HL-60 (cell line): Measurements from ENCODE around the gene NUDT3.

Experiments used
- DNase-seq, 2 experiments: peaks; one replicate each; pipeline ENCODE4 v3.0.0-alpha.2; 2010 to 2020; ENCODE audit warnings: low read depth in 1 of 2, low spot score in 1 of 2
- H3K27ac ChIP-seq: fragments of 250-450 bp; sonication (Bioruptor Pico); replicated peaks from 2 replicates; pipeline ENCODE4 v1.5.1; 2020; ENCODE audit warnings: mild to moderate bottlenecking, moderate library complexity
- H3K27me3 ChIP-seq: fragments of 250-450 bp; sonication (Bioruptor Pico); 2 replicates; pipeline ENCODE4 v1.5.1; 2021; ENCODE audit warnings: mild to moderate bottlenecking, moderate library complexity; ENCODE audit not compliant: insufficient read depth, poor library complexity, severe bottlenecking
- H3K4me3 ChIP-seq: replicated peaks from 2 replicates; pipeline ENCODE4 v1.5.1; 2011; ENCODE audit warnings: mild to moderate bottlenecking, control low read depth, low read length; ENCODE audit not compliant: insufficient read depth
- GABPA ChIP-seq: IDR thresholded peaks from 2 replicates; pipeline ENCODE4 v1.6.1; 2012; ENCODE audit warnings: low read depth
- POLR2AphosphoS5 ChIP-seq: IDR thresholded peaks from 2 replicates; pipeline ENCODE4 v1.6.1; 2012; ENCODE audit warnings: low read depth
- SPI1 ChIP-seq: IDR thresholded peaks from 2 replicates; pipeline ENCODE4 v1.6.1; 2012; ENCODE audit warnings: low read depth, mild to moderate bottlenecking, borderline replicate concordance
- long read RNA-seq: library from polyadenylated mRNA; unstranded; transcript quantifications from one replicate; pipeline ENCODE4 v2.0.0, GENCODE V29; 2020
- TF ChIP-seq, protein P1 (sequence below): IDR thresholded peaks from 2 replicates; pipeline ENCODE4 v1.6.1; 2012; ENCODE audit warnings: low read depth; ENCODE audit not compliant: insufficient replicate concordance
- TF ChIP-seq, protein P2 (sequence below): IDR thresholded peaks from one replicate; pipeline ENCODE4 v1.5.1; 2011; ENCODE audit warnings: low read length, control low read depth, inconsistent platforms; ENCODE audit not compliant: insufficient read depth

NUDT3 gene
- long read RNA-seq, full-length matches to known transcripts: 8 of 44 reads
- long read RNA-seq, partial matches to known transcripts: 1 of 44 reads
- long read RNA-seq, other reads (novel, unspliced or antisense): 35 of 44 reads

DNA sequence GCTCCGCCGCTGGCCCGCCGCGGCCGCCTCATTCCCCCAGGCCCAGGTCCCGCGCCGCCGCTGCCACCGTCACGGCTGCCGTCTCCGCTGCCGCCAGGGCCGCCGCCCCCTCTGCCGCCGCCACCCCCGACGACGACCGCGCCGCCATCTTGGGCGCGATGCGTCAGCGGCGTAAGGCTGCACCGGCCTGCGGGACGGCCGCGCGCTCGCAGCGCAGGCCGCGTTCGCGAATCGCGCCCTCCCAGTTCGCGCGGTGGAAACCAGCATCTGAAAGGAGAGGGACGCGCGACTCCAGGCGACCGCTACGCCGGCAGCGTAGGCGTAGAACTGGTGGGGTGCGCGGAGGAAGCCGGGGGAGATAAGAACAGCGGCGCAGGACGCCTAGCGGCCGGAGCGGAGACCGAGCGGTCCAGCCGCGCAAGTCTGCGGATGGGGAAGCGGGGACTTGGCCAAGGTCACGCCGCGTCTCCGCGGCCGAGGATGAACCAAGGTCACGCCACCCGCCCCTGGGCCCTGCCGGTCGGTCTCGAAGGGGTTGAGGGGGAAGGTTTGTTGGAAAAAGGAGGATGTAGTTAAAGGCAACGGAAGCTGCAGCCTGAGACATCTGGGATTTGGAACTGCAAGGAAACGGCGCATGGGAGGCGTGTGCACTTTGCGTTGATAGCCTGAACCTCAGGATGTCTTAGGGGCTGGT, at the start of gene NUDT3:
Gene NUDT3, minus strand, starts transcription at position 173 of the 694 bp plus-strand sequence. CDS start 307 bp downstream, outside the sequence.
- peak; percentile 91 to 94 for DNase-seq
- TF ChIP-seq, protein P1, sequence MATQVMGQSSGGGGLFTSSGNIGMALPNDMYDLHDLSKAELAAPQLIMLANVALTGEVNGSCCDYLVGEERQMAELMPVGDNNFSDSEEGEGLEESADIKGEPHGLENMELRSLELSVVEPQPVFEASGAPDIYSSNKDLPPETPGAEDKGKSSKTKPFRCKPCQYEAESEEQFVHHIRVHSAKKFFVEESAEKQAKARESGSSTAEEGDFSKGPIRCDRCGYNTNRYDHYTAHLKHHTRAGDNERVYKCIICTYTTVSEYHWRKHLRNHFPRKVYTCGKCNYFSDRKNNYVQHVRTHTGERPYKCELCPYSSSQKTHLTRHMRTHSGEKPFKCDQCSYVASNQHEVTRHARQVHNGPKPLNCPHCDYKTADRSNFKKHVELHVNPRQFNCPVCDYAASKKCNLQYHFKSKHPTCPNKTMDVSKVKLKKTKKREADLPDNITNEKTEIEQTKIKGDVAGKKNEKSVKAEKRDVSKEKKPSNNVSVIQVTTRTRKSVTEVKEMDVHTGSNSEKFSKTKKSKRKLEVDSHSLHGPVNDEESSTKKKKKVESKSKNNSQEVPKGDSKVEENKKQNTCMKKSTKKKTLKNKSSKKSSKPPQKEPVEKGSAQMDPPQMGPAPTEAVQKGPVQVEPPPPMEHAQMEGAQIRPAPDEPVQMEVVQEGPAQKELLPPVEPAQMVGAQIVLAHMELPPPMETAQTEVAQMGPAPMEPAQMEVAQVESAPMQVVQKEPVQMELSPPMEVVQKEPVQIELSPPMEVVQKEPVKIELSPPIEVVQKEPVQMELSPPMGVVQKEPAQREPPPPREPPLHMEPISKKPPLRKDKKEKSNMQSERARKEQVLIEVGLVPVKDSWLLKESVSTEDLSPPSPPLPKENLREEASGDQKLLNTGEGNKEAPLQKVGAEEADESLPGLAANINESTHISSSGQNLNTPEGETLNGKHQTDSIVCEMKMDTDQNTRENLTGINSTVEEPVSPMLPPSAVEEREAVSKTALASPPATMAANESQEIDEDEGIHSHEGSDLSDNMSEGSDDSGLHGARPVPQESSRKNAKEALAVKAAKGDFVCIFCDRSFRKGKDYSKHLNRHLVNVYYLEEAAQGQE: no peak
- TF ChIP-seq SPI1 (peak; percentile 49; the same call in 1 of the 2 replicates), POLR2AphosphoS5 (peak; percentile 15; the same call in 1 of the 2 replicates), GABPA (no peak)
- TF ChIP-seq, protein P2, sequence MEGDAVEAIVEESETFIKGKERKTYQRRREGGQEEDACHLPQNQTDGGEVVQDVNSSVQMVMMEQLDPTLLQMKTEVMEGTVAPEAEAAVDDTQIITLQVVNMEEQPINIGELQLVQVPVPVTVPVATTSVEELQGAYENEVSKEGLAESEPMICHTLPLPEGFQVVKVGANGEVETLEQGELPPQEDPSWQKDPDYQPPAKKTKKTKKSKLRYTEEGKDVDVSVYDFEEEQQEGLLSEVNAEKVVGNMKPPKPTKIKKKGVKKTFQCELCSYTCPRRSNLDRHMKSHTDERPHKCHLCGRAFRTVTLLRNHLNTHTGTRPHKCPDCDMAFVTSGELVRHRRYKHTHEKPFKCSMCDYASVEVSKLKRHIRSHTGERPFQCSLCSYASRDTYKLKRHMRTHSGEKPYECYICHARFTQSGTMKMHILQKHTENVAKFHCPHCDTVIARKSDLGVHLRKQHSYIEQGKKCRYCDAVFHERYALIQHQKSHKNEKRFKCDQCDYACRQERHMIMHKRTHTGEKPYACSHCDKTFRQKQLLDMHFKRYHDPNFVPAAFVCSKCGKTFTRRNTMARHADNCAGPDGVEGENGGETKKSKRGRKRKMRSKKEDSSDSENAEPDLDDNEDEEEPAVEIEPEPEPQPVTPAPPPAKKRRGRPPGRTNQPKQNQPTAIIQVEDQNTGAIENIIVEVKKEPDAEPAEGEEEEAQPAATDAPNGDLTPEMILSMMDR: peak; percentile 55
- H3K27ac ChIP-seq: peak within 1 kb of the TSS; percentile 93
- H3K4me3 ChIP-seq: peak within 1 kb of the TSS; percentile 85
- no peaks in the 10 kb centered on the region for H3K27me3 ChIP-seq

DNA sequence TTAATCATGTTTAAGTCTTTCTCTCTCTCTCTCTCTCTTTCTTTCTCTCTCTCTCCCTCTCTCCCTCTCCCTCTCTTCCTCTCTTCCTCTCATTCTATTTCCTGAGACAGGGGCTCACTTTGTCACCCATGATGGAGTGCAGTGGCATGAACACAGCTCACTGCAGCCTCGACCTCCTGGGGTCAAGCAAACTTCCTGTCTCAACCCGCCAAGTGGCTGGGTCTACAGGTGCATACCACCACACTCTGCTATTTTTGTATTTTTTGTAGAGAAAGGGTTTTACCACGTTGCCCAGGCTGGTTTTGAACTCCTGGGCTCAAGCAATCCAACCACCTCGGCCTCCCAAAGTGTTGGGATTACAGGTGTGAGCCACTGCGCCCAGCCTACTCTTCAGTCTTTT, 49.1 kb upstream of the NUDT3 start:
- no peak overlapping the region for H3K4me3 ChIP-seq
- no peak for DNase-seq
- H3K27ac ChIP-seq: no peak overlapping the region
- TF ChIP-seq, protein P1: no peak
- TF ChIP-seq POLR2AphosphoS5 (no peak), GABPA (no peak), SPI1 (no peak)
- TF ChIP-seq, protein P2: no peak
- H3K27me3 ChIP-seq: no peaks in the 10 kb centered on the region

DNA sequence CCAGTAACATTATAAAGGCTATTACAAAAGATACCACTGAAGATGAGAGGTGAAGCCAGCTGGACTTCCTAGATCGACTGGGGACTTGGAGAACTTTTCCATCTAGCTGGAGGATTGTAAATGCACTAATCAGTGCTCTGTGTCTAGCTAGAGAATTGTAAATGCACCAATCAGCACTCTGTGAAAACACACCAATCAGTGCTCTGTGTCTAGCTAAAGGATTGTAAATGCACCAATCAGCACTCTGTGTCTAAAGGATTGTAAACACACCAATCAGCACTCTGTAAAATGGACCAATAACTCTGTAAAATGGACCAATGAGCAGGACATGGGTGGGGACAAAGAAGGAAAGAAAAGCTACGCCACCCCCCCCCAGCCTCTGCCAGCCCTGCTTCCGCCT, 47.0 kb upstream of the NUDT3 start:
- DNase-seq: no peak
- Histone ChIP-seq H3K4me3 (no peak overlapping the region), H3K27ac (no peak overlapping the region), H3K27me3 (no peaks in the 10 kb centered on the region)
- no peak for TF ChIP-seq GABPA
- TF ChIP-seq SPI1: no peak
- TF ChIP-seq, protein P2: no peak
- TF ChIP-seq, protein P1: no peak
- TF ChIP-seq POLR2AphosphoS5: no peak
